Common myeloid progenitor, CD34-positive (primary cell): ENCODE measurements around the gene ATP1A3.
"Not testable (repeated sequence)": the region's sequence is repeated elsewhere in the genome, so short reads cannot be mapped to it uniquely, and the experiment has no call there.

Experiments
- CTCF ChIA-PET: fragments of 350-600 bp; sonication (Branson Sonifier 250); formaldehyde crosslinking; loops from one replicate; lab custom pipeline; 2021; ENCODE audit warnings: antibody characterized with exemption; lab: Charles Lee
- POLR2A ChIA-PET: fragments of 350-600 bp; sonication (Branson Sonifier 250); formaldehyde crosslinking; loops from one replicate; lab custom pipeline; 2021; ENCODE audit warnings: antibody characterized with exemption; lab: Charles Lee
- DNase-seq, 3 donors: peaks; one replicate each; pipeline versions ENCODE4 v3.0.0 to v3.0.0-alpha.2; 2013
- H3K27ac ChIP-seq, 2 experiments: 1 replicate in 1 of 2; 2 replicates in 1 of 2; pipeline ENCODE4 v1.7.0; 2013; ENCODE audit warnings: inconsistent platforms in 2 of 2, low read length in 2 of 2, mild to moderate bottlenecking in 2 of 2, low read depth in 1 of 2, moderate library complexity in 1 of 2; ENCODE audit not compliant: severe bottlenecking in 2 of 2, insufficient read depth in 1 of 2, poor library complexity in 1 of 2
- H3K27me3 ChIP-seq, 5 experiments: replicated peaks in 2 of 5; 1 replicate in 3 of 5; 2 replicates in 2 of 5; pipeline versions ENCODE4 v1.6.1 to v1.7.0; 2013; ENCODE audit warnings: low read length in 4 of 5, mild to moderate bottlenecking in 2 of 5, moderate library complexity in 2 of 5, inconsistent platforms in 1 of 5; ENCODE audit not compliant: insufficient read depth in 5 of 5, control insufficient read depth in 4 of 5
- H3K36me3 ChIP-seq, 4 experiments: 1 replicate in 2 of 4; 2 replicates in 2 of 4; pipeline versions ENCODE4 v1.6.1 to v1.7.0; 2013; ENCODE audit warnings: low read length in 3 of 4, control low read depth in 1 of 4, mild to moderate bottlenecking in 1 of 4; ENCODE audit not compliant: control insufficient read depth in 4 of 4, insufficient read depth in 4 of 4
- H3K4me1 ChIP-seq, 4 experiments: 1 replicate in 3 of 4; 2 replicates in 1 of 4; pipeline versions ENCODE4 v1.6.1 to v1.7.1; 2013; ENCODE audit warnings: low read length in 3 of 4, mild to moderate bottlenecking in 3 of 4, control low read depth in 1 of 4, inconsistent platforms in 1 of 4, moderate library complexity in 1 of 4; ENCODE audit not compliant: control insufficient read depth in 4 of 4, insufficient read depth in 4 of 4; ENCODE audit errors: control extremely low read depth in 1 of 4
- H3K4me3 ChIP-seq, 7 experiments: 1 replicate in 4 of 7; 2 replicates in 3 of 7; pipeline versions ENCODE4 v1.5.1 to v1.7.0; 2013; ENCODE audit warnings: mild to moderate bottlenecking in 7 of 7, low read length in 6 of 7, moderate library complexity in 6 of 7, inconsistent platforms in 2 of 7, low read depth in 2 of 7, control low read depth in 1 of 7; ENCODE audit not compliant: insufficient read depth in 4 of 7, control insufficient read depth in 1 of 7; ENCODE audit errors: extremely low read depth in 1 of 7
- H3K9me3 ChIP-seq, 5 experiments: 1 replicate in 4 of 5; 2 replicates in 1 of 5; pipeline versions ENCODE4 v1.6.1 to v1.7.1; 2013; ENCODE audit warnings: low read length in 4 of 5, mild to moderate bottlenecking in 2 of 5, inconsistent platforms in 1 of 5, low read depth in 1 of 5, moderate library complexity in 1 of 5; ENCODE audit not compliant: control insufficient read depth in 4 of 5, insufficient read depth in 2 of 5; ENCODE audit errors: control extremely low read depth in 1 of 5
- WGBS: methylation state at CpG from one replicate; pipeline ENCODE4 v1.1.5; 2013; ENCODE audit not compliant: insufficient coverage; 5-methylcytosine and 5-hydroxymethylcytosine counted together

The ATP1A3 gene

GRCh38 chr19:42034640-42035391 lies 40.8 kb upstream of the ATP1A3 start:
- WGBS = 73% methylated on average over 10 of the region's 17 CpGs
- not testable (repeated sequence) for H3K4me1 ChIP-seq, H3K27me3 ChIP-seq, H3K27ac ChIP-seq, H3K9me3 ChIP-seq, H3K4me3 ChIP-seq
- CTCF ChIA-PET = interaction anchor here (0.6 to 1.4 kb wide), 6 partner anchors 11 to 24 kb away, joined by 3 to 5 read pairs (median 4); no protein-coding TSS in a partner anchor
- peaks cover 7 to 47% (median 21%) of the 10 kb centered on the region in 4 experiments for H3K36me3 ChIP-seq
- DNase-seq = peak; percentile 74 to 86 (median 84)
- POLR2A ChIA-PET = interaction anchor here (0.6 kb wide), 1 partner anchor 11 kb away, joined by 3 read pairs; no protein-coding TSS in a partner anchor

- WGBS = 88% methylated on average over 2 of the region's 5 CpGs
- Histone ChIP-seq H3K27me3 (no peaks in the 10 kb centered on the region), H3K36me3 (peaks cover 4 to 37% (median 19%) of the 10 kb centered on the region in 4 experiments), H3K4me3 (no peak overlapping the region), H3K9me3 (no peaks in the 10 kb centered on the region), H3K27ac (no peak overlapping the region), H3K4me1 (no peaks in the 10 kb centered on the region)
- ChIA-PET POLR2A (no interaction called here), CTCF (interaction anchor here (0.7 kb wide), 2 partner anchors 12 to 174 kb away, joined by 3 read pairs; no protein-coding TSS in a partner anchor)
- no peak for DNase-seq
Observed at GRCh38 chr19:42033413-42033812, 39.4 kb upstream of the ATP1A3 start.

GRCh38 chr19:42032431-42032830 lies 38.4 kb upstream of the ATP1A3 start:
- H3K4me3 ChIP-seq = no peak overlapping the region
- no peak overlapping the region for H3K27ac ChIP-seq
- H3K27me3 ChIP-seq = no peaks in the 10 kb centered on the region
- ChIA-PET CTCF (interaction anchor here (1.1 kb wide), 1 partner anchor 12 kb away, joined by 3 read pairs; no protein-coding TSS in a partner anchor), POLR2A (no interaction called here)
- no peak for DNase-seq
- WGBS = 100% methylated on average over 5 of the region's 5 CpGs
- H3K9me3 ChIP-seq = no peaks in the 10 kb centered on the region
- peaks cover 3 to 29% (median 11%) of the 10 kb centered on the region in 4 experiments for H3K36me3 ChIP-seq
- no peaks in the 10 kb centered on the region for H3K4me1 ChIP-seq

- ChIA-PET CTCF (interaction anchor here (2.8 to 3.6 kb wide), 2 partner anchors 8 to 13 kb away, joined by 17 to 28 read pairs; no protein-coding TSS in a partner anchor), POLR2A (no interaction called here)
- Histone ChIP-seq H3K27ac (no peak overlapping the region), H3K36me3 (peaks cover 2 to 26% (median 4%) of the 10 kb centered on the region in 4 experiments), H3K4me1 (no peaks in the 10 kb centered on the region), H3K4me3 (no peak overlapping the region), H3K27me3 (no peaks in the 10 kb centered on the region), H3K9me3 (no peaks in the 10 kb centered on the region)
- no peak for DNase-seq
- WGBS = 100% methylated on average over 7 of the region's 7 CpGs
Observed at GRCh38 chr19:42030645-42031440, 36.8 kb upstream of the ATP1A3 start.

- peaks cover 2 to 38% (median 8%) of the 10 kb centered on the region in 4 experiments for H3K36me3 ChIP-seq
- peak in 1 of 3 donors; percentile 2 for DNase-seq
- ChIA-PET POLR2A (no interaction called here), CTCF (interaction anchor here (0.7 to 3.6 kb wide), 10 partner anchors 11 to 71 kb away, joined by 3 to 28 read pairs (median 3); no protein-coding TSS in a partner anchor)
- H3K4me3 ChIP-seq = no peak overlapping the region
- no peaks in the 10 kb centered on the region for H3K27me3 ChIP-seq
- H3K4me1 ChIP-seq = no peaks in the 10 kb centered on the region
- H3K9me3 ChIP-seq = no peaks in the 10 kb centered on the region
- no peak overlapping the region for H3K27ac ChIP-seq
- WGBS = 89% methylated on average over 8 of the region's 8 CpGs
Observed at GRCh38 chr19:42028304-42029216, 34.5 kb upstream of the ATP1A3 start.

GRCh38 chr19:42024622-42025111 lies 30.6 kb upstream of the ATP1A3 start:
- 96% methylated on average over 9 of the region's 12 CpGs for WGBS
- DNase-seq = no peak
- H3K4me1 ChIP-seq = peaks cover 0 to 3% (median 0%) of the 10 kb centered on the region in 4 experiments
- ChIA-PET CTCF (interaction anchor here (0.8 kb wide), 1 partner anchor 13 kb away, joined by 3 read pairs; no protein-coding TSS in a partner anchor), POLR2A (no interaction called here)
- H3K27ac ChIP-seq = no peak overlapping the region
- no peaks in the 10 kb centered on the region for H3K27me3 ChIP-seq
- no peak overlapping the region for H3K4me3 ChIP-seq
- no peaks in the 10 kb centered on the region for H3K9me3 ChIP-seq
- H3K36me3 ChIP-seq = peaks cover 0 to 47% (median 12%) of the 10 kb centered on the region in 4 experiments
